H9 (cell line): ENCODE data around the gene CACNA1G. TPM values are rescaled to one million over a fixed set of nuclear protein-coding genes. Genes with fewer than 3 reads are reported as not detected.

Experiments used
- DNase-seq: peaks from one replicate; pipeline ENCODE4 v3.0.0-alpha.2; 2017
- H2AFZ ChIP-seq: one replicate; pipeline ENCODE4 v1.6.1; 2013; ENCODE audit warnings: mild to moderate bottlenecking, low read length, control low read depth, moderate library complexity
- H2AK5ac ChIP-seq: 2 replicates; pipeline ENCODE4 v1.6.1; 2013; ENCODE audit warnings: low read length, control low read depth, mixed read lengths; ENCODE audit not compliant: insufficient read length
- H2BK120ac ChIP-seq: one replicate; pipeline ENCODE4 v1.6.1; 2013; ENCODE audit warnings: low read depth, mild to moderate bottlenecking, low read length, control low read depth, inconsistent platforms; ENCODE audit not compliant: poor library complexity, severe bottlenecking
- H2BK12ac ChIP-seq: 2 replicates; pipeline ENCODE4 v1.6.1; 2013; ENCODE audit warnings: low read length, control low read depth, mixed read lengths, low read depth; ENCODE audit not compliant: insufficient read length
- H2BK15ac ChIP-seq: 2 replicates; pipeline ENCODE4 v1.6.1; 2013; ENCODE audit warnings: low read depth, low read length, control low read depth
- H2BK20ac ChIP-seq: one replicate; pipeline ENCODE4 v1.6.1; 2013; ENCODE audit warnings: low read depth, mild to moderate bottlenecking, low read length, control low read depth, inconsistent platforms; ENCODE audit not compliant: poor library complexity, severe bottlenecking
- H2BK5ac ChIP-seq: 2 replicates; pipeline ENCODE4 v1.6.1; 2013; ENCODE audit warnings: low read length, control low read depth, mixed read lengths; ENCODE audit not compliant: insufficient read length
- H3K14ac ChIP-seq: 2 replicates; pipeline ENCODE4 v1.6.1; 2013; ENCODE audit warnings: low read length, control low read depth; ENCODE audit not compliant: insufficient read depth
- H3K18ac ChIP-seq: 2 replicates; pipeline ENCODE4 v1.6.1; 2013; ENCODE audit warnings: low read depth, mild to moderate bottlenecking, mixed read lengths, low read length, control low read depth; ENCODE audit not compliant: insufficient read length
- H3K23ac ChIP-seq: 2 replicates; pipeline ENCODE4 v1.6.1; 2013; ENCODE audit warnings: low read length, control low read depth, mixed read lengths, low read depth; ENCODE audit not compliant: insufficient read length
- H3K23me2 ChIP-seq: 2 replicates; pipeline ENCODE4 v1.6.1; 2013; ENCODE audit warnings: low read depth, mild to moderate bottlenecking, mixed read lengths, low read length, control low read depth; ENCODE audit not compliant: insufficient read length, poor library complexity, severe bottlenecking
- H3K27ac ChIP-seq: 2 replicates; pipeline ENCODE4 v1.5.1; 2013; ENCODE audit warnings: low read length, control low read depth, mixed read lengths, low read depth; ENCODE audit not compliant: insufficient read length
- H3K27me3 ChIP-seq: 2 replicates; pipeline ENCODE4 v1.6.1; 2013; ENCODE audit warnings: low read length, control low read depth, inconsistent platforms; ENCODE audit not compliant: insufficient read depth
- H3K4ac ChIP-seq: 2 replicates; pipeline ENCODE4 v1.6.1; 2013; ENCODE audit warnings: low read depth, mild to moderate bottlenecking, control low read depth, inconsistent platforms, low read length, moderate library complexity
- H3K4me1 ChIP-seq: 2 replicates; pipeline ENCODE4 v1.6.1; 2013; ENCODE audit warnings: low read length, control low read depth, inconsistent platforms; ENCODE audit not compliant: insufficient read depth
- H3K4me2 ChIP-seq: 2 replicates; pipeline ENCODE4 v1.6.1; 2013; ENCODE audit warnings: low read length, control low read depth, mixed read lengths; ENCODE audit not compliant: insufficient read length, insufficient read depth
- H3K56ac ChIP-seq: 2 replicates; pipeline ENCODE4 v1.6.1; 2013; ENCODE audit warnings: low read depth, mild to moderate bottlenecking, mixed read lengths, low read length, control low read depth; ENCODE audit not compliant: insufficient read length
- H3K79me1 ChIP-seq: 2 replicates; pipeline ENCODE4 v1.6.1; 2013; ENCODE audit warnings: low read depth, mild to moderate bottlenecking, moderate library complexity, low read length, control low read depth, inconsistent platforms; ENCODE audit not compliant: insufficient read depth, poor library complexity, severe bottlenecking
- H3K79me2 ChIP-seq: 2 replicates; pipeline ENCODE4 v1.6.1; 2013; ENCODE audit warnings: low read length, control low read depth, inconsistent platforms; ENCODE audit not compliant: insufficient read depth
- H3K9ac ChIP-seq: 2 replicates; pipeline ENCODE4 v1.6.1; 2013; ENCODE audit warnings: low read length, control low read depth, mixed read lengths; ENCODE audit not compliant: insufficient read length; ENCODE audit errors: extremely low read depth
- H3K9me3 ChIP-seq: one replicate; pipeline ENCODE4 v1.6.1; 2013; ENCODE audit warnings: low read depth, low read length, inconsistent platforms; ENCODE audit not compliant: control insufficient read depth
- H3T11ph ChIP-seq: one replicate; pipeline ENCODE4 v1.6.1; 2013; ENCODE audit warnings: mild to moderate bottlenecking, low read length, control low read depth, inconsistent platforms
- H4K20me1 ChIP-seq: one replicate; pipeline ENCODE4 v1.6.1; 2013; ENCODE audit not compliant: control insufficient read depth, insufficient read length, insufficient read depth
- H4K5ac ChIP-seq: 2 replicates; pipeline ENCODE4 v1.6.1; 2013; ENCODE audit warnings: low read depth, mild to moderate bottlenecking, mixed read lengths, low read length, control low read depth; ENCODE audit not compliant: insufficient read length
- H4K8ac ChIP-seq: replicated peaks from 2 replicates; pipeline ENCODE4 v1.6.1; 2013; ENCODE audit warnings: low read length, control low read depth, mixed read lengths, low read depth; ENCODE audit not compliant: insufficient read length
- H4K91ac ChIP-seq: 2 replicates; pipeline ENCODE4 v1.6.1; 2013; ENCODE audit warnings: low read depth, mild to moderate bottlenecking, moderate library complexity, mixed read lengths, low read length, control low read depth; ENCODE audit not compliant: insufficient read length
- H3K27ac Mint-ChIP-seq, 3 experiments: 2 replicates in 2 of 3; 3 replicates in 1 of 3; pipeline ENCODE4 v1.8.0; 2020 to 2021; ENCODE audit warnings: mixed read lengths in 3 of 3, mild to moderate bottlenecking in 1 of 3, moderate library complexity in 1 of 3
- H3K27me3 Mint-ChIP-seq: 2 replicates; pipeline ENCODE4 v1.8.0; 2021; ENCODE audit warnings: low read depth, mild to moderate bottlenecking, moderate library complexity, mixed read lengths
- H3K36me3 Mint-ChIP-seq, 3 experiments: 2 replicates in 2 of 3; 3 replicates in 1 of 3; pipeline ENCODE4 v1.8.0; 2020 to 2021; ENCODE audit warnings: low read depth in 3 of 3, mixed read lengths in 3 of 3; ENCODE audit not compliant: insufficient read depth in 1 of 3
- H3K4me1 Mint-ChIP-seq, 2 experiments: 2 replicates each; pipeline ENCODE4 v1.8.0; 2020; ENCODE audit warnings: mixed read lengths in 2 of 2
- H3K4me3 Mint-ChIP-seq, 2 experiments: 2 replicates in 1 of 2; 3 replicates in 1 of 2; pipeline ENCODE4 v1.8.0; 2020 to 2021; ENCODE audit warnings: mild to moderate bottlenecking in 2 of 2, mixed read lengths in 2 of 2, moderate library complexity in 1 of 2
- H3K9me3 Mint-ChIP-seq, 2 experiments: 2 replicates in 1 of 2; 3 replicates in 1 of 2; pipeline ENCODE4 v1.8.0; 2020; ENCODE audit warnings: mild to moderate bottlenecking in 2 of 2, mixed read lengths in 2 of 2, moderate library complexity in 1 of 2
- WGBS: extraction: QIAGEN DNeasy Blood & Tissue Kit; methylation state at CpG from one replicate; pipeline ENCODE4 v1.1.7; 2013; ENCODE audit warnings: missing lambda C conversion rate, low lambda C conversion rate, mixed read lengths; ENCODE audit not compliant: insufficient read length; ENCODE audit errors: extremely low coverage; 5-methylcytosine and 5-hydroxymethylcytosine counted together
- total RNA-seq: library from RNA; stranded (reverse); gene quantifications from 2 replicates; pipeline ENCODE4 v1.2.1, GENCODE V29; 2021
- TF ChIP-seq, protein P1 (sequence below): fragments of 200-600 bp; sonication (generic); conservative IDR thresholded peaks from 3 replicates; pipeline ENCODE4 v1.8.0; 2021; ENCODE audit warnings: antibody characterized with exemption, mild to moderate bottlenecking

CACNA1G gene
- total RNA-seq, 1 experiment from 2014 or later, result 1.5 TPM

DNA sequence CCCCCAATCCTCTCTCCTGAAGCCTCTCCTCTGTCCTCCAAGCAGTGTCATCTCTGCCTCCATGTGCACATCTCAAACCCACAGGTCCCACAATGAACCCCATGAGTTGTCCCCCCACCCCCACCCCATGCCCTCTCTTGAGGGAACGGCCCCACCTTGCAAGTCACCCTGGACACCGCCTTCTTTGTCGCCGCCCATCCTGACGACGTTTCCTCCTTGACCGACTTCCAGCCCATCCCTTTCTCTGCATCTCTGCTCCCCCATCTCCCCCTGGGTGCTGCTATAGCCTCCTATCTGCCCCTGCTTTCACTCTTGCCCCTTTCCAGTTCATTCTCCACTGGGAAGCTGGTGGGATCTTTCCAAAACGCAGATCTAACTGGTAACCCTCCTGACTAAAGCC is 15.2 kb upstream of the CACNA1G start:
- Histone ChIP-seq H3K4me2 (no peak overlapping the region), H2BK120ac (no peak overlapping the region), H3K14ac (no peak overlapping the region), H3K79me1 (no peaks in the 10 kb centered on the region), H2BK15ac (no peak overlapping the region), H2BK20ac (no peak overlapping the region), H3K18ac (no peak overlapping the region), H3K4ac (no peak overlapping the region), H3K23ac (no peak overlapping the region), H3K56ac (no peak overlapping the region), H4K20me1 (no peaks in the 10 kb centered on the region), H3K23me2 (peaks cover 8% of the 10 kb centered on the region), H2AK5ac (no peak overlapping the region), H3K79me2 (no peaks in the 10 kb centered on the region), H3T11ph (no peak overlapping the region), H4K8ac (no peak overlapping the region), H3K9me3 (no peaks in the 10 kb centered on the region), H2BK5ac (no peak overlapping the region), H3K27me3 (no peaks in the 10 kb centered on the region; the same call in 1 of the 2 replicates), H2AFZ (no peak overlapping the region), H4K5ac (no peak overlapping the region), H4K91ac (no peak overlapping the region), H3K9ac (no peak overlapping the region), H2BK12ac (no peak overlapping the region), H3K4me1 (peaks cover 2% of the 10 kb centered on the region; the same call in 1 of the 2 replicates), H3K27ac (no peak overlapping the region)
- H3K9me3 Mint-ChIP-seq, result no peaks in the 10 kb centered on the region
- WGBS, result no CpG with 5 or more reads among the region's 8 CpGs
- H3K4me1 Mint-ChIP-seq, result peaks cover 24 to 28% of the 10 kb centered on the region in 2 experiments
- H3K27me3 Mint-ChIP-seq, result peaks cover 34% of the 10 kb centered on the region
- TF ChIP-seq, protein P1, sequence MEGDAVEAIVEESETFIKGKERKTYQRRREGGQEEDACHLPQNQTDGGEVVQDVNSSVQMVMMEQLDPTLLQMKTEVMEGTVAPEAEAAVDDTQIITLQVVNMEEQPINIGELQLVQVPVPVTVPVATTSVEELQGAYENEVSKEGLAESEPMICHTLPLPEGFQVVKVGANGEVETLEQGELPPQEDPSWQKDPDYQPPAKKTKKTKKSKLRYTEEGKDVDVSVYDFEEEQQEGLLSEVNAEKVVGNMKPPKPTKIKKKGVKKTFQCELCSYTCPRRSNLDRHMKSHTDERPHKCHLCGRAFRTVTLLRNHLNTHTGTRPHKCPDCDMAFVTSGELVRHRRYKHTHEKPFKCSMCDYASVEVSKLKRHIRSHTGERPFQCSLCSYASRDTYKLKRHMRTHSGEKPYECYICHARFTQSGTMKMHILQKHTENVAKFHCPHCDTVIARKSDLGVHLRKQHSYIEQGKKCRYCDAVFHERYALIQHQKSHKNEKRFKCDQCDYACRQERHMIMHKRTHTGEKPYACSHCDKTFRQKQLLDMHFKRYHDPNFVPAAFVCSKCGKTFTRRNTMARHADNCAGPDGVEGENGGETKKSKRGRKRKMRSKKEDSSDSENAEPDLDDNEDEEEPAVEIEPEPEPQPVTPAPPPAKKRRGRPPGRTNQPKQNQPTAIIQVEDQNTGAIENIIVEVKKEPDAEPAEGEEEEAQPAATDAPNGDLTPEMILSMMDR, result no peak
- DNase-seq, result no peak
- no peak overlapping the region for H3K27ac Mint-ChIP-seq
- H3K4me3 Mint-ChIP-seq, result no peak overlapping the region; a peak in 1 of 5 replicates
- H3K36me3 Mint-ChIP-seq, result no peaks in the 10 kb centered on the region; a peak in 1 of 7 replicates
